Inferior parietal cortex (tissue), 1 donor: ENCODE measurements around the gene ATF3.
A peak's percentile ranks its signal among the peaks of the same experiment; 100 is the strongest.
"Not testable (repeated sequence)": the region's sequence is repeated elsewhere in the genome, so short reads cannot be mapped to it uniquely, and the experiment has no call there.

Source experiments
- DNase-seq: peaks from one replicate; pipeline ENCODE4 v3.0.0-alpha.2; 2016; ENCODE audit errors: extremely low spot score

The ATF3 gene

DNA sequence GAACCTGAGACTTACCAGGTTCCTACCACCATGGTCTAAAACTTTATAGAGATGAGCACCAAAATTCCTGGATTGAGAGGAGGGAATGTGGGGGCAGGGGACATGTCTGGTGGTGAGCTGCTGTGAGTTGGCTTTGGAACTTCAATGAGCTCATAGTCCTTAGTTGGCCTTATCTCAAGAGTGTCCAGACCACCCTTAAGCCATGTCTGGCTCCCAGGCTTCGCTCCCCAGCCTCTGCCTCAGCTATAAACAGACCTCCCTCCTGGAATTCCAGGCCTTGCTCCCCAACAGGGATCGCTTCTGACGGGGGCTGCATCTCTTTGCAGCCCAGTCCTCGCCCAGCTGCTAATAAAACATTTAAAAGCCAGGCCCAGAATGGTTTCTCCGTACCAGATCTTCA, 19.5 kb downstream of the ATF3 start:
- DNase-seq = no peak

DNA sequence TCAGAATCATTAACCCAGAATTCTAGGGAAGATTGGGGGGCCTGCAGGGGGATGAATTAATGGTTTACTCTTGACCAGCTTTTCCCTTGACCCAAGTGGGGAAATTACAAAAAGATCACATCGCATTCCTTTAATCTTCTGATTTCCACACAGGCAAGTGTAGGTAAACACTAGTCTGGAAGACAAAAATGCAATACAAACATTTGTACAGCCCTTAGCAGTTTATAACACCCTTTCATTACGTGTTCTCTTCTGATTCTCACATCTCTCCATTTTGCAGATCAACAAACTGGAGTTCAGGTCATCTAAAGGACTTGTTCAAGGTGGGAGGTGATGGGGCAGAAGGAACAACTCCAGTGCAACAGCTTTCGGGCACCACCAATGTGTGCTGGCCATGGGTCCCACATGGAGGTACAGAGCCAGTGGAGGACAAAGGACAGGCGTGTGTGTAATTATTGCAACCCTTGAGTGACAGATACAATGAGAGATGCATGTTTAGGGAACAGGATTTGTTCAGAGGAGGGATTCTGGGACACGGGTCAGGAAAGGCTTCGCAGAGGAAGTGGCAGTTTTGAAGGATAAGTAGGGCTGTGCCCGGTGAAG, 20.4 kb downstream of the ATF3 start:
- DNase-seq = no peak

DNA sequence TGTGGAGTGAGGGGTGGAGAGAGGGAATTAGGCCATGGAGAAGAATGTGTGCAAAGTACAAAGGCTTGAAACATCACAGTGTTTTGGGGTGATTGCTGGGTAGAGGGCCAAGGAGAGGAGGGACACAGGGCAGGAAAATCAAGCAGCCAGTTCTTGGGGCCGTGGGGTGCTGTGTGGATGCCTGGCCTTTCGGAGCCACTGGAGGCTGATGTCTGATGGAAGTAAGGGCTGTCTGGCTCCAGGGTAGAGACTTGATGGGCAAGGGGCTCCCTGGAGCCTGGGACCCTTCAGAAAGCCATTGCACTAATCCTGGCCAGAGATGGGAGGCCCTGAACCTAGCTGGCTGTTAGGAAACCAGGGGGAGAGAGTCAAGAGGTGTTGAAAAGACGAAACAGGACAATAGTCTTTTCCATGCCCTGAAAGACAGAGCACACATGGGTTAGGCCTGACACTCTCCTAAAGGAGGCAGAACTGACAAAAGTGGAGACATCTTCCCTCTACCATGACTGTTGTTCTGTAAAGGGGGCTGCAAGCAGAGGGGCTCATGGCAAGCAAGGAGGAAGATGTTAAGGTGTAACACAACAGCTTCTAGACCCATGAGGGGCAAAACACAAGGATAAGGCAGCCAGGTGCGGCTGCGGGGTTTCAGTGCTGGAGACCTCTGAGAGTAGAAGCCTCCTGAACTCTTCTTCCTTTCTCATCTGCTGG, 21.0 kb downstream of the ATF3 start:
- DNase-seq = no peak

DNA sequence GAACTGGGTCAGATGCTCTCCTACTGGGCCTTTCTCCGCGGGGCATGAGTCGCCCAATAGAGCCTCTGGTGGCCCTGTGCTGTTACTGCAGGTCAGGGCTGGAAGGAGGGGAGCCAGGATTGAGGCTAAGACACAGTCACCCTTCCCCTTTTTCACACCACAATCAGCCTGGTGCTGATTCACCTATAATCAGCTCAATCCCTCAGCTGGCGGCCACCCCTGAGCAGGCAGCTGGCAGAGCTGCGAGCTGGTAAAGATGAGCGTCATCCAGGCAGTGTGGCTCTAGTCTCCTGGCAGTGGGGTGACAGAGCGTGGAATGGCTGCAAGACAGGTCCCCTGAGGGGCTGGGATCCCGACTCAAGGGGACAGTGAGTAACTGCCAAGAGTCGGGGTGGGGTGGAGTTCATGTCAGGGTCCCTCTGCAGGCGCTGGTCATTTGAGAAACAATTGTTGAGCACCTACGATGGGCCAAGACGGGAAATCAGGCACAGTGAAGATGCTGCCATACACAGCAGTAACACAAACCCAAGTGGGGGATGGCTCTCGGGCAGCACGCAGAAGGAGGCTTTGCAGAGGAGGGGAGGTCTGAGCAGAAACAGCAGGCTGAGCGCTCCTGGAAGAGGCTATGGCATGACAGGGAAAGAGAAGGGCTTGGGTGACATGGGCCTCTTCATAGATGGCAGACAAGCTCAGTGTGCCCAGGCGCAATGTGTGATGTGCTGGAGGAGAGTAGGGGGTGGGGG, 21.8 kb downstream of the ATF3 start:
- DNase-seq = peak; percentile 63

DNA sequence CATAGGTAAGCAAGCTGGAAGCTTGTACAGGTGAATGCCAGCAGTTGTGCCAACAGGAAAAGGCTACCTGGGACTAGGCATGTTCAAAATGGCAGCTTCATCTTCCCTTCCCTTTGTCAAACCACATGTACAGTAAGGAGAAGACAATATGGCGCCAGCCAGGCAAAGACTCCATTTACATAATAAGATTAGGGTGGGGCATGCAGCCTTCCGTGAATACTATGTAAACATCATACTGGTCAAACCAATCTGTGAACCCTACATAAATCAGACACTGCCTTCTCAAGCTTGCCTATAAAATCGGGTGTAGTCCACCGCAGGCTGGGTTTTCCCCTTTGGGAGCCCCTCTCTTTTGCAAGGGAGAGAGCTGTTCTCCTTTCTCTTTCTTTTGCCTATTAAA, 24.6 kb downstream of the ATF3 start:
- no peak for DNase-seq

DNA sequence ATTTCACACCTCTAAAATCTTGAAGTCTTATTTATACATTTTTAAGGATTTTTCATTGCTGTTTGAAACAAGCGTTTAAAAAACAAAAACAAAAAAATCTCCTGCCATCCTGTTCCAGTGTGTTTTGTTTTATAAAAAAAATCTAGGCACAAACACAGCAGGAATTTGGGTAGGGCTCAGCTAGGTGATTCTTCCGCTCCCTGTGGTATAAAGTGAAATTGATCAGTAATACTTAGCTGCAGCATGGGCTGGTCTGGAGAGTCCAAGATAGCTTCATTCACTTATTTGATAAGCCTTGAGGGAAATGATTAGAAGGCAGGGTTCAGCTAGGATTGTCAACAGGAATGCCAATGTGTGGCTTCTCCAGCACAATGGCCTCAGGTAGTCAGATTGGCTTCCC, 25.7 kb downstream of the ATF3 start:
- DNase-seq = no peak

DNA sequence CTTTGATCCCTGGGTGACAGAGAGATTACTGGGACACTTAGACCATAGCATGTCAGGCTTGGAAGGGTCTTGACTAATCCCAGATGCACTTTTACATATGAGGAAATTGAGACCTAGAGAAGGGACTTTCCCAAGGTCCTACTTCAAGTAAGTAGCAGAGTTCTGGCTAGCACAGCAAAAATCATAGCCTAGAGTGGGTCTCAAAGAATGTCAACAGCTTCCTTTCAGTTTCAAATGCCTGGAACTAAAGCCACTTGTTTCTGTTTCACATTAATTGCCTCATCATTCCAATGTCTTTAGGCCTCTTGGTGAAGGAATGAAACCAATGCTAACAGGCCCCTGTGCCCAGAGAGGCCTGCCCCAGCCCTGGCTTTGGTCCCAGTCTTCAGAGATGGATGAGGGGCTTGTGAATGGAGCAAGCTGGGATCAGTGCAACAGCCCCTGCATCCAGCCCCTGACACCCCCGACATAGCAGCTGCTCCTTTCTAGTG, 26.6 kb downstream of the ATF3 start:
- no peak for DNase-seq

DNA sequence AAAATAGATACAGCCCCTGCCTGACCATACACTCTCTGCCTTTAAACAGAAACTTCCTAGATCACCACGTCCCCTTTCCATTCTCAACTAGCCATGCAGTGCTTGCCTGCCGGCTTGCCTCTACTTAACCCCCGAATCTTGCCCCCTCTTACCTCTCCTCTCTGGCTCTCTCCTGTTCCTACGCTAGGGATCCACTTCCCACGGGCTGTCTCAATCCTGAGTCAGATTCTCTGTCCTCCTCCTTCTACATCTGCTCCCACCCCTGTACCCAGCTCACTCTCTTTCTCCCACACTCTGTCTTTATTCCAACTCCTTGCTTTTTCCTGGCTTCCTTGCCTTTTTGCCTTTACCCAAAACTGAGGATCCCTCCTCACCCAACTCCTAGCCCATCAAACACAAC, 29.3 kb downstream of the ATF3 start:
- peak; percentile 28 for DNase-seq

DNA sequence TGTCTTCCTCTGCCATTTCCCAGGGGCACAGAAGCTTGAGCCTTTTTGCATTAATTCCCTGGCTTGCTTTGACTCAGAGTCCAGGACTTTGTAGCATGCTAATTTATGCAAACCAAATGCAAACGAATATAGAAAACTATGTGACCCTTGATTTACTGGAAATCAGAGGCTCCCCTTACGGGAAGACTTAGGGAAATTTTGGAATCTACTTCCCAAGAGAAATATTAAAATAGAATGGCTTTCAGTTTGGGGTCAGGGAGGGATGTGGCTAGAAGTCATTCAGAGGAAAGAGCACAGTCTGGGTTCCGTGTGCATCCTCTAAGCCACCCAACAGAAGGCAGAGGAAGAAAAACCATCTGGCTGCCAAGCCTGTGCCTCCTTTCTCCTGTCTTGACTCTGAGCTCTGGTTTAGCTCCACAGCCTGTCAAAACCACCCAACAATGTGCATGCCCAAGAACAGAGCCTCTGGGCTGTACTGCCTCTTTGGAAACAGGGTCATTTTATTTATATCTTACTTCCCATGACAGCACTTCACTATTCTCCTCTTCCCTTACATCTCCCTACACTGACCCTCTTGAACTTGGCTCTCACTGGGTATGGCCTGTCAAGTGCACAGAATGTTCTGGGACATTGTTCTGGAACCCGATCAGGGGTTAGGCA, 30.1 kb downstream of the ATF3 start:
- peak; percentile 9 for DNase-seq

DNA sequence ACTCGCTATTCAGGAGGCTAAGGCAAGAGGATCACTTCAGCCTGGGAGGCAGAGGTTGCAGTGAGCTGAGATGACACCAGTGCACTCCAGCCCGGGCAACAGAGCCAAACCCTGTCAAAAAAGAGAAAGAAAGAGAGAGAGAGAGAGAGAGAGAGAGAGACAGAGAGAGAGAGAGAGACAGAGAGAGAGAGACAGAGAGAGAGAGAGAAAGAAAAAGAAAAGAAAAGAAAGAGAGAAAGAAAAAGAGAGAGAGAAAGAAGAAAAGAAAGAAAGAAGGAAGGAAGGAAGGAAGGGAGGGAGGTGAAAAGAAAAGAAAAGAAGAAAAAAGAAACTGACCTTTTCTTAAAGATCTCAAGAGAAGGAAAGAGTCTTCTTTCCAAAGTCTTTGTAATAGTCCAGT, 31.0 kb downstream of the ATF3 start:
- not testable (repeated sequence) for DNase-seq

DNA sequence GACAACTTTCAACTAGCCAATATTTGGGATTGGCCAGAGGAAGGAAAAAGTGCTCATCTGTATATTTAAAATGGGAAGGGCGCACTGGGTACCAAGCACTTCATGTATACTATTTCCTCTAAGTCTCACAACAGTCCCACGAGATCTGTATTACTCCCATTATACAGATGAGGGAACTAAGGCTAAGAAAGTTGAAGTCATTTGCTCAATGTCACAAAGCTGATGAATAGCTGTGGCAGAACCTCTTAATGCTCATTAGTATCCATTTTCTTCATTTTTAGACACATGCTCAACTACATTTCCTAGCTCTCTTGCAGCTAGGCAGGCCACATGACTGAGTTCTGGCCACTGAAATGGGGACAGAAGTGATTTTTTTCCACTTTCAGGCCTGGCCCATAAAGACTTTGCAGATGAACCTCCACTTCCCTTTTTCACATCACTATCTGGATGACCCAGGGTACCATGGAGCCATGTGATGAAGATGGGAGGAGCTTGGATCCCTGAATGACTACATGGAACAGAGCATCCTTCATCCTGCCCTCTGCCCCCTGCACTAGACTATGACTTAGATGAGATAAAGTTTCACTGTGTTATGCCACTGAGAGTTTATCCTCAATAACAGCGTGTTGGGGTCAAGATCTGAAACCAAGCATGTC, 31.8 kb downstream of the ATF3 start:
- DNase-seq = no peak

DNA sequence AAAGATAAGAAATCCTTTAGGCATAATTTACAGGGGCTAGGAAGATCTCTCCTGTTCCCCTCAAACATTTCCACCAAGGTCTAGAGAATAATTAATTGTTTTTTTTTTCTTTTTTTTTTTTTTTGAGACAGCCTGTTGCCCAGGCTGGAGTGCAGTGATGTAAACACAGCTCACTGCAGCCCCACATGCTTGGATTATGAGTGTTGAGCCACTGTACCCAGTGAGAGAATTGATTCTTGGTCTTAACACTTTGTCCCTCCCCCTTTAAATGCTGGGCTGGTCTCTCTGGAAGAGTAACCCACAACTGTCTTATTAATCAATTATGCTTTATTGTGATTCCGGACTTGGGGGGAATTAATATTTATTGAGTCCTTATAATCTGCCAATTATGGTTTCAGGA, 33.4 kb downstream of the ATF3 start:
- DNase-seq = no peak

DNA sequence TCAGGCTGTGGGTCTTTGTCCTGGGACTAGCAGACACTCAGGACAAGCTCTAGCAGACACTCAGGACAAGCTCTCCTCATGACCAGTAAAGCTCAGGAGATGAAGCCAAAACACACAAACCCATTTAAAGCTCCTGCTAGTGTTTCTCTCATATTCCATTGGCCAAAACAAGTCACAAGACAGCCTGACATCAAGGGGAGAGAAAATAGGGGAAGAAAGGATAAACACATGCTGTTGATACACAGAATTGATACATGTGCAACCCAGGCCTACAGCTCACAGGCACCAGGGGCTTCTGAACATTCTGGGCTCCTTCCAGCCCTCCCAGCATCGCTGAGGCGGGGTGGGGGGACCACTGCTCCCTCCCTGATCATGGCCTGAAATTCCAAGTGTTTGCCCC, 35.3 kb downstream of the ATF3 start:
- no peak for DNase-seq

DNA sequence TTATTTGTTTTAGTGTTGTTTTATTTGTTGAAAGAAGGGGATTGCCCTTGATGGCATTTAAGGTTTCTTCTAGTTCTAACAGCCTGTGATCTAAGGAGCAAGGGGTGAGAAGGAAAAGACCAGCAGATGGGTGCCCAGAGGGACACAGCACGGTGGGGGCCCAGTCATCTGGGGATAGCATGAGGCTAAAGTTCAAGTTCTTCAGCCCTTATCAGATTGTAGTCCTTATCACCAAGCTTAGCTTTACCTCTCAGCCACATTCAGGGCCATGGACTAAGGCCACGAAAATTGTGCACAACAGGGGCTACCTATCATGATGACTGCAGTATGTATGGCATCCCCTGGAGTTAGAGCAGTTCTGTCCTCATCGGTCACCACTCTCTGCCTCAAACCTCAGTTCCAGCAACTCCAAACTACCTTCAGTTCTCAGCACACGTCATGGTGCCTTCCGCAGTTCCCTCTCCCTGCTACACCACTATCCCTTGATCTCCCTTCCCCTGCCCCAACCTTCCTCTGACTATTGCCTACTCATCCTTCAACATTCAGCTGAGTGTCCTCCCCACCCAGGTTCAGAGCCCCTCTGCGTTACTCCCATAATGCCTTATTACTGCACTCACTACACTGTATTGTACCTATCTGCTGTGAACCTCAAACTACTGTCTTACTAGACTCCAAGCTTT, 36.4 kb downstream of the ATF3 start:
- no peak for DNase-seq

DNA sequence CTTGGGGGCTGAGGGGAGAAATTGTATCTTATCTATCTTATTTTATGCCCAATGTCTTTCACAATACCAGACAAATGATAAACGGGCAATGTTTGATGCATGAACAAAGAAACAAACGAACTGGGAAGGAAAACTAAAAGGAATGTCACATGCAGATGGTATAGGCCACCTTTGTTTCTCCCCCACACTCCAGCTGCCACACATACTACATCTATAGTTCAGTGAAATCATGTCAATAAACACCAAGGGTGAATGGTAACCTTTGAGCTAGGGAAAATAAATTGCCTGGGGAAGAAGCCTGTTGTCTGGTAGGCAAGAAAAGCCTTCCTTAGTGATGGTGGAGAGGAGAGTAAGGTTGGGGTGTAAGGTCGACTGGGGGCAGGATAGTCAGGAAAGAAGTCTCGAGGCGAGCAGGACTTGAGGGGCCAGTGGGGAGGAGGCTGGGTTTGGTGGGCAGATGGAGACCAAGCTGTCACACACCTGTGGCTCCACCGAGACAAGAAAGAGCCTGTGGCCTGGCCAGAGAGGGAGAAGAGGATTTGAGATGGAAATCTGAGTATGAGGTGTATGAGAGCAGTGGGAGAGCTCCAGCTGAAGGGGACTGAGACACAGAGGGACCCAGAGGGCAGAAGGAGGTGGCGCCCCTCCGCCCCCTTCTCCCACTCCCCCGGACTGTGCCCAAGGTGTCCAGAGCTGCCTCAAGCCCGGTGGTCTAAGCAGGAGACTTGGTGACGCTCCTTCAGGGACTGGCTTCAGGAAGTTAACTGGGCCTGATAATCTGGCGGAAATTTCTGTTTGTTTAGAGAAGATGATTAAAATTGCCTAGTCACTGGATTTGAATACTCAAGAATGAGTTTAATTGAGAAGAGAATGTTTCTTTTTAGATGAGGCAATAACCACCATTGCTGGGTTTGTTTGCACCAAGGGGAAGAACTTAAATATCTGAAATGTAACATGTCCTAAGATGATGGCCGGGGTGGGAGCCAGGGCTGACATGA, 37.3 kb downstream of the ATF3 start:
- no peak for DNase-seq

DNA sequence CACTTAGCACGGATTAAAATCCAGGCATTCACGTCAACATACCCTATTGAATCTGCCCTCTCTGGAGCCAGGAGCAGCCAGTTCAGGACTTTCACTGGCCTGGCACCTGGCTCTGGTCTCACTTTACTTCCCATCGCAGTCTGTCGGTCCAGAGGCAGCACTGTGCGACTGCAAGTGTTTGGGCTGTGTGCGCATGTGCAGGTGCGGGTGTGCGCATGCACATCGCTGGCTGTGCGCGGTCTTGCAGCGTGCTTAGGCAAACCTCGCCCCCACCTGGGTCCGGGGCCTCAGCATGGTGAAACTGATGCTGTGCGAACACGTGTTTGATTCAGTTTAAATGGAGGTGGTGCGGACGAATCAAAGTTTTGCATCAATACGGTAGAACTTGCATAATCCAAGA, 38.0 kb downstream of the ATF3 start:
- no peak for DNase-seq

DNA sequence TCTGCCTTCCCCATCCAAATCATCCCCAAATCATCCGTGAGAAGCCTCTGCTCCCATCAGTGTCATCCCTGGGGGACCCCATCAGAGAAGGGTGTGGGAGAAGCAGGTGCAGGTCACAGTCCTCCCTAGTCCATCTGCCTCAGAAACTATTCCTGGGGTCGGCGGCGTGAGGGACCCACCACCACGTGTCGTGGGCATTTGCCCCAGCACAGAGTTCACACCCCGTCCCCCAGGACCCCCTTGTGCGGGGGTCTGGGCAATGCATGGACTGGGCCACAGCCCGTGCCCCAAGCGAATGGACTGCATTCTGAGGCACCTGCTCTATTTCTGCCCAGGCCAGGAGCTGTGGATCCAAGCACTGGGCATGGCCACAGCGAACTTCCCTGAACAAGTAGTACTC, 38.4 kb downstream of the ATF3 start:
- DNase-seq = no peak

DNA sequence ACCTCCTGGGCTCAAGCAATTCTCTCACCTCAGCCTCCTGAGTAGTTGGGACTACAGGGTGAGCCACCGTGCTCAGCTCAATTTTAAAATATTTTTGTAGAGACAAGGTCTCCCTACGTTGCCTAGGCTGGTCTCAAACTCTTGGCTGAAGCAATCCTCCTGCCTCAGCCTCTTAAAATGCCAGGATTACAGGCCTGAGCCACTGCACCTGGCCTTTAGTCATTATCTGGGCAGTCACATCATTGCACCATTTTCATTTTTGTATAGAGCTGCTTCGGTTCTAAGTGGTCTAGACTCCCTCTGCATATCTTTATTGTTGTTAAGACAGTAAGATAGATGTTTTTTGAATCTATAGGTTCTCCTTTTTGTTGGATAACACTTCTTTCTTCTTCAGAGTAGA, 39.9 kb downstream of the ATF3 start:
- DNase-seq = no peak

DNA sequence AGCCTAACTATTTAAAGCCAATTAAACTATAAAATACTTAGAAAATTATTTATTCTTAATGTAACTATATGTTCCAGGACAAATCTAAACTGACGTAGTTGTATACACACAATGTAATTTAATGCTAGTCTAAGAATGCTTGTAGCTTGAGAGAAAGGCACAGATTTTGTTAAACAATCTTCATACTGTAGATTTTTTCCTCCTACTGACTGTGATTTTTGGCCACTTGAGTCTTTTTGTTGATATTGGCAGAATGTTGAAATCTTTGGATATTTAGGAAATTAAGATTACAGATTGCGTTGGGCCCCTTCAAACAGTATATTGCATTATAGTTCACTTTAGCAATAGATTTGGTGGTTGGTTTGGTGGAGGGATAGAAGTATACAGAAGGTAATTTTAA, 40.5 kb downstream of the ATF3 start:
- no peak for DNase-seq

DNA sequence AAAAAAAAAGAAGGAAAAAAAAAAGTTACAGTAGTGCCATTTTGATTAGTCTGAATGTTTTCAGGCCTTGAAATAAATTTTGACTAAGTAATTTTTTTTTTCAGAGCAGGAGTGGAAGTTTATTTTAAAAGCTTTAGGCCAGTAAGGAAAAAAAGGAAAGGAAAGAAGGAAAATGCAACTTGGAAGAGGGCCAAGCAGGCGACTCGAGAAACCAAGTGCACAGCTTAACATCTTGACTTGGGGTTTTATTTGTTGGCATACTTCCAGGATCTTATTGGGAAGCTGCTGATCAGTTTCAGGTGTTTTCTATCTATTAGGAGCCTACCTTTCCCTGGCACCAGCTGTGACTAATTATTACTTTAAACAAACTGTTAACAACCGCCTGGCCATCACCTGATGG, 41.7 kb downstream of the ATF3 start:
- DNase-seq = no peak
